AG04450 (cell line): ENCODE data around the gene FNDC11. TPM values are rescaled to one million over a fixed set of nuclear protein-coding genes. Genes with fewer than 3 reads are reported as not detected.
"Not testable (repeated sequence)": the region's sequence is repeated elsewhere in the genome, so short reads cannot be mapped to it uniquely, and the experiment has no call there.

Source experiments
- CTCF ChIA-PET: fragments of 300-600, 350-600 bp; formaldehyde crosslinking; extraction: SDS; loops from one replicate; lab custom pipeline; 2022; ENCODE audit warnings: antibody characterized with exemption, inconsistent platforms; lab: Charles Lee
- POLR2A ChIA-PET: fragments of 350-600 bp; formaldehyde crosslinking; extraction: SDS; loops from one replicate; lab custom pipeline; 2021; ENCODE audit warnings: antibody characterized with exemption, inconsistent platforms; lab: Yijun Ruan, JAX
- DNase-seq: peaks from one replicate; pipeline ENCODE4 v3.0.0-alpha.2; 2011; ENCODE audit warnings: low read depth, low spot score
- H3K27ac ChIP-seq: one replicate; pipeline ENCODE4 v1.5.1; 2012; ENCODE audit warnings: low read depth, low read length, control low read depth
- H3K27me3 ChIP-seq: one replicate; pipeline ENCODE4 v1.6.0; 2012; ENCODE audit warnings: low read length; ENCODE audit not compliant: control insufficient read depth, insufficient read depth
- H3K4me3 ChIP-seq: 2 replicates; pipeline ENCODE4 v1.5.1; 2011; ENCODE audit warnings: mild to moderate bottlenecking, low read depth, low read length, control low read depth
- H3K9me3 ChIP-seq: 2 replicates; pipeline ENCODE4 v1.5.1; 2012; ENCODE audit warnings: low read length; ENCODE audit not compliant: control insufficient read depth, insufficient read depth
- polyA plus RNA-seq: library from polyadenylated mRNA; depleted of rRNA; stranded (reverse); fragments of >200 nt; gene quantifications from 2 replicates; pipeline ENCODE4 v1.2.3, GENCODE V29; 2011
- TF ChIP-seq, protein P1 (sequence below): IDR thresholded peaks from 2 replicates; pipeline ENCODE4 v1.5.1; 2011; ENCODE audit warnings: low read depth, low read length, control low read depth, inconsistent platforms

The FNDC11 gene
- polyA plus RNA-seq, 1 experiment = 0.64 TPM

- TF ChIP-seq, protein P1, sequence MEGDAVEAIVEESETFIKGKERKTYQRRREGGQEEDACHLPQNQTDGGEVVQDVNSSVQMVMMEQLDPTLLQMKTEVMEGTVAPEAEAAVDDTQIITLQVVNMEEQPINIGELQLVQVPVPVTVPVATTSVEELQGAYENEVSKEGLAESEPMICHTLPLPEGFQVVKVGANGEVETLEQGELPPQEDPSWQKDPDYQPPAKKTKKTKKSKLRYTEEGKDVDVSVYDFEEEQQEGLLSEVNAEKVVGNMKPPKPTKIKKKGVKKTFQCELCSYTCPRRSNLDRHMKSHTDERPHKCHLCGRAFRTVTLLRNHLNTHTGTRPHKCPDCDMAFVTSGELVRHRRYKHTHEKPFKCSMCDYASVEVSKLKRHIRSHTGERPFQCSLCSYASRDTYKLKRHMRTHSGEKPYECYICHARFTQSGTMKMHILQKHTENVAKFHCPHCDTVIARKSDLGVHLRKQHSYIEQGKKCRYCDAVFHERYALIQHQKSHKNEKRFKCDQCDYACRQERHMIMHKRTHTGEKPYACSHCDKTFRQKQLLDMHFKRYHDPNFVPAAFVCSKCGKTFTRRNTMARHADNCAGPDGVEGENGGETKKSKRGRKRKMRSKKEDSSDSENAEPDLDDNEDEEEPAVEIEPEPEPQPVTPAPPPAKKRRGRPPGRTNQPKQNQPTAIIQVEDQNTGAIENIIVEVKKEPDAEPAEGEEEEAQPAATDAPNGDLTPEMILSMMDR = no peak
- ChIA-PET CTCF (no interaction called here), POLR2A (no interaction called here)
- no peak overlapping the region for H3K27ac ChIP-seq
- no peak overlapping the region for H3K4me3 ChIP-seq
- no peaks in the 10 kb centered on the region for H3K27me3 ChIP-seq
- no peaks in the 10 kb centered on the region; the same call in 1 of the 2 replicates for H3K9me3 ChIP-seq
- DNase-seq = no peak
Observed at GRCh38 chr20:63568986-63569949, 15.3 kb downstream of the FNDC11 start.

DNA sequence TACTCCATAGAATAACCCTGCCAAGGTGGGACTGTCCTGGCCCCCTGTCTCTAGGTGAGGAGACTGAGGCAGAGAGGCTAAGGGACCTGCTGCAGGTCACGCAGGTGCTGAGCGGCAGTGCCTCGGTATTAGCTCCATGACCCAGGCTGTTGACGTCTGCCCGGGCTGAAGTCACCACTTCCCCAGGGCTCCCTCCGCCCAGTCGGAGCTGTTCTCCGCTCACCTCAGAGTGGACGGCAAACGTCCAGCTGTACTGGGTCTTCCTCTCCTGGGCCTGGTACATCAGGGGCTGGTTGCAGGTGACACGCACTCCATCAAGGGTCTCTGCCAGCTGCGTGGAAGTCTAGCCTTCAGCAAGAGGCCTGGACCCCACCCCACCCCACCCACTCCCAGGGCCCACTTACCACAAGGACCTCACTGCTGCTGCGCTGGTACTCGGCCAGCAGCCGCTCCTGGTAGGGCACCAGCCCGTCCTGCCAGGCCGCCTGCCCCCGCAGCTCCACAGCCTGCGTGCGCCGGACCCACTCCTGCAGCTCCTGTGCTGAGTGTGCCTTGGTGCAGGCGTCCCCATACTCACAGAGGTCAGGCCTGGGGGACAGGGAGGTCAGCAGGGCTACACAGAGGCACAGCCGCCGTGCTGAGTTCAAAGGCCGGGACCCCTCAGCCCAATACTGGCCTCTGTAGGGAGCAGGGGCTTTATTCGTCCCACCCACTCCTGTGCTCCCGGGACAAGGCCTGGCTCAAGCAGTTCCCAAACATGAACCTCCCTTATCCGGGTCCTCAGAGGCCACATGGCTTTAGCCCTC, 16.5 kb downstream of the FNDC11 start:
- TF ChIP-seq, protein P1 = no peak
- CTCF ChIA-PET = no interaction called here
- Histone ChIP-seq H3K27ac (no peak overlapping the region), H3K4me3 (no peak overlapping the region), H3K9me3 (no peaks in the 10 kb centered on the region; the same call in 1 of the 2 replicates), H3K27me3 (no peaks in the 10 kb centered on the region)
- DNase-seq = no peak
- POLR2A ChIA-PET = no interaction called here

DNA sequence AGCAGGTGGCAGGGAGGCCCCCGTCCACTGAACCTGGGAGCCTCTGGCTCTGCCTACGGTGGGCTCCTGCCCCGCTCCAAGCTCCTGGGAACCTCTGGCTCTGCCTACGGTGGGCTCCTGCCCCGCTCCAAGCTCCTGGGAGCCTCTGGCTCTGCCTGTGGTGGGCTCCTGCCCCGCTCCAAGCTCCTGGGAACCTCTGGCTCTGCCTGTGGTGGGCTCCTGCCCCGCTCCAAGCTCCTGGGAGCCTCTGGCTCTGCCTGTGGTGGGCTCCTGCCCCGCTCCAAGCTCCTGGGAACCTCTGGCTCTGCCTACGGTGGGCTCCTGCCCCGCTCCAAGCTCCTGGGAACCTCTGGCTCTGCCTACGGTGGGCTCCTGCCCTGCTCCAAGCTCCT, 17.1 kb downstream of the FNDC11 start:
- H3K9me3 ChIP-seq, H3K27ac ChIP-seq, H3K4me3 ChIP-seq, CTCF ChIA-PET, DNase-seq, H3K27me3 ChIP-seq: not testable (repeated sequence)
- POLR2A ChIA-PET = interaction anchor here (0.7 kb wide), 1 partner anchor 110 kb away, joined by 4 read pairs; no protein-coding TSS in a partner anchor

DNA sequence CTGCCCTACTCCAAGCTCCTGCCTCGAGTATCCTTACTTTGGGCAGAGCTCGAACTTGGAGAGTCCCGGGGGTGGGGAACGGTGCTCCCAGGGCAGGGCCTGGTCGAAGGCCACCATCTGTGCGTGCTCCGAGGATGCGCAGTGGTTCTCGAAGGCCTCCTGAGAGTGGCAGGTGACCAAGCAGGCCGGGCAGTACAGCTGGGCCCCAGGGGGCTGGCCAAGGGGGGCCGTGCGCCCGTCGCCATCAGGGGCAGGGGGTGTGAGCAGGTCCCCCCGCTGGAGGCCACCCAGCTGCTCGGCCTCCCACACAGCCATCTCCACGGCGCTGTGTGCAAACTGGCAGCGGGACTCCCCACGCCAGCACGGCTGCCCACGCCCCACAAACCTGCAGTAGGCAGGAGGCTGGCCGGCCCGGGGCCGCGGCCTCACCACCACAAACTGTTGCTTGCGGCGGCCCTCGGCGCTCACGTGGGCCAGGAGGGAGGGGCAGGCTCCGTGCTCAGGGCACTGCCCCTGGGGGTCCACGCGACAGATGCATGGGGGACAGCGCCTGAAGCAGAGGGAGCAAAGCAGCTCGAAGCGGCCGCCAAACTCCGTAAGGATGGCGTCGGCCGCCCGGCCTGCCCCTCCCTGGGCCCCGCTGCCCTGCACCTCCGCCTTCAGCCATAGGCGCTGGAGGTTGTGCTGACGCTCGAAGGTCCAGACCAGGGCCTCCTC, 18.3 kb downstream of the FNDC11 start:
- no peak overlapping the region for H3K4me3 ChIP-seq
- no peak overlapping the region for H3K27ac ChIP-seq
- H3K9me3 ChIP-seq = no peaks in the 10 kb centered on the region; the same call in 1 of the 2 replicates
- ChIA-PET POLR2A (no interaction called here), CTCF (interaction anchor here (1.9 kb wide), 1 partner anchor 34 kb away, joined by 5 read pairs; the partner anchor contains the start of gene PTK6)
- no peaks in the 10 kb centered on the region for H3K27me3 ChIP-seq
- DNase-seq = no peak
- TF ChIP-seq, protein P1 = no peak
